UCSD-AML1 (cell line): ENCODE results near the gene TTC13.

Experiments
- DNase-seq: peaks from one replicate; lab custom pipeline; 2025; ENCODE audit not compliant: unreplicated experiment; lab: John Stamatoyannopoulos, UW

TTC13 gene

GRCh38 chr1:230909974-230910754 lies 68.5 kb downstream of the TTC13 start:
- DNase-seq: no peak

- no peak for DNase-seq
Observed at GRCh38 chr1:230907472-230908205, 71.0 kb downstream of the TTC13 start.

- DNase-seq: no peak
Observed at GRCh38 chr1:230906226-230906625, 72.4 kb downstream of the TTC13 start.

- no peak for DNase-seq
Observed at GRCh38 chr1:230905733-230906132, 72.9 kb downstream of the TTC13 start.

DNA sequence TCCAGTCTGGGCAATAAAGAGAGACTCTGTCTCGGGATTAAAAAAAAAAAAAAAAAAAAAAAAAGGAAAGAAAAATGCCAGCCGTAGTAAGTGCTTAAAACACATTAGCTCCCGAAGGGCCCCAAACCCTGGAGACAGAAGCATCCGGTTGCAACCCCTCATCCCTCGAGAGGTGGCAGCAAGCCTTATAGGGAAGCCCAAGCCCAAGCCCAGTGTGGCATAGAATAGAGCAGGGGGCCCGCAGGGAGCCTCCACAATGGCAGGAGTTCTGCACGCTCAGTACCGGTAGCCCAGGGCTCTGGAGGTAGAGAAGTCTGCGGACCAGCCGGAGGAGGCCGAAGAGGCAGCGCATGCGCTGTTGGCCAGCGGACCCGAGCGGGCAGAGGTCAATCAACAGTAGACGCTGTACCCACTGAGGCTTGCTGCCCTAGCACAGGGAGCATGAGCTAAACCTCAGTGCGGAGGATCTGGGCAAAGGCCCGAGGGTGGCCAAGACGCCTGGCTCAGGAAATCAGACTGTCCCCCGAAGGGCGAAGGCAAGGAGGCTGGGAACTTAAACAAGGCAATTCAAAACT lies 76.2 kb downstream of the TTC13 start:
- no peak for DNase-seq

- no peak for DNase-seq
Observed at GRCh38 chr1:230901671-230902070, 77.0 kb downstream of the TTC13 start.

GRCh38 chr1:230900984-230901383 lies 77.7 kb downstream of the TTC13 start:
- no peak for DNase-seq

DNA sequence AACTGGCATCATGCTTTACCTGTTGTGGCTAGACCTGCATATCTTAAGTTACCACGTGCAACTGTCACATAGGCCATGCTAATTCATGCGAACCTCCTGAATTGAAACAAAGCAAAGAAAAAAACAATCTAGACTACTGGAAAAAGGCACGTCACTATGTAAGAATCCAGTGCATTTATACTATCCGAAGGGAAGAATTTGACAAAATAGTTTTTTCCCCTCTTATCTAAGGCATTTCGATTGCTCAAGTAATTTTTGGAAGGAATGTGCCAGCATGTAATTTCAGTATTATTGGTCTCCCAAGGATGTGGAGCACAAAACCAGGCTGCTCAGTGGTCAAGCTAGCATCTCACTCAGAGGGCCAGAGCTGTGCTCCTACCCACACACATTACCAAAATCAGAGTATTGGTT lies 78.8 kb downstream of the TTC13 start:
- no peak for DNase-seq

- no peak for DNase-seq
Observed at GRCh38 chr1:230898748-230899147, 79.9 kb downstream of the TTC13 start.

- DNase-seq: no peak
Observed at GRCh38 chr1:230898144-230898543, 80.5 kb downstream of the TTC13 start.

DNA sequence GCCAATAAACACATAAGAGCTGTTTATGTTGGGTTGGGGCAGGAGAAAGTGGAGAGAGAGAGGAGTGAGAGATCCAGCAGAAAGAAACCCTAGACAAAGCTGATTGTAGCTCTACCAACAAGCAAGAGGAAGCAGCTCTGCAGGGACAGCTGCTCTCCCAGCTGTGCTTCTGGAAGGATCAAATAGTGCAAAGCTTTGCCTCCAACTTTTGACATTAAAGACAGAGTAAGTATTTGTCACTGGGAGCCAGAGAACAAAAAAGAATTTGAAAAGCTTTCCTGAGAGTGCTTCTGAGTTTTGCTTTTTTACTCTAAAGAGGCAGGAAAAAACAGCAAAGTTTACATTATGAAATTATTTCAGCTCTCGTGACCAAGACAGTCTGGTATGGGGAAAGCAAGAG lies 81.9 kb downstream of the TTC13 start:
- DNase-seq: no peak

DNA sequence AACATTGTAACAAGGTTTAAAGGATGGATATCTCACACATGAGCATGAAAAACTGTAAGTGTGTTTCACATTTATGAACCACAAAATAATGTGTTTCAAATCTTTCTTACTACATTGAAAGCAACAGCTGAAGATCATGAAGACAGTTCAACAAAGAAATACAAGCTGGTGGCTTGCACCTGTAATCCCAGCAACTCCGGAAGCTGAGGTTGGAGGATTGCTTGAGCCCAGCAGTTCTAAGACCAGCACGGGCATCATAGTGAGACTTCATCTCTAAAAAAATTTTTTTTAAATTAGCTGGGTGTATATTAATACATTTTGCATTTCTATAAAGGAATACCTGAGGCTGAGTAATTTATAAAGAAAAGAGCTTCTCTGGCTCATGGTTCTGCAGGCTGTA lies 83.2 kb downstream of the TTC13 start:
- DNase-seq: no peak

- no peak for DNase-seq
Observed at GRCh38 chr1:230894664-230895063, 84.0 kb downstream of the TTC13 start.

DNA sequence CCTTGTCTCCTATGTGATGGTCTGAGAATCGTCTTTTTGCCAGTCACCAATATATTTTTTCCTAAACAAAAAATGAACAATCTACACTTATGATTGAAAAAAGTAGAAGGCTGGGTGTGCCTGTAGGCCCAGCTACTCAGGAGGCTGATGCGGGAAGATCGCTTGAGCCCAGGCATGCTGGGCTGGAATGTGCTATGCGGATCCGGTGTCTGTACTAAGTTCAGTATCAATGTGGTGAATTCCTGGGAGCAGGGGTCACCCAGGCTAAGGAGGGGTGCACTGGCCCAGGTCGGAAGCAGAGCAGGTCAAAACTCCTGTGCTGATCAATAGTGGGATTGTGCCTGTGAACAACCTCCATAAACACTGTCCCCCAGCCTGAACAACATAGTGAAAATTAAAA lies 84.6 kb downstream of the TTC13 start:
- DNase-seq: no peak

- DNase-seq: no peak
Observed at GRCh38 chr1:230892018-230892491, 86.6 kb downstream of the TTC13 start.

GRCh38 chr1:230891413-230891812 lies 87.2 kb downstream of the TTC13 start:
- no peak for DNase-seq

DNA sequence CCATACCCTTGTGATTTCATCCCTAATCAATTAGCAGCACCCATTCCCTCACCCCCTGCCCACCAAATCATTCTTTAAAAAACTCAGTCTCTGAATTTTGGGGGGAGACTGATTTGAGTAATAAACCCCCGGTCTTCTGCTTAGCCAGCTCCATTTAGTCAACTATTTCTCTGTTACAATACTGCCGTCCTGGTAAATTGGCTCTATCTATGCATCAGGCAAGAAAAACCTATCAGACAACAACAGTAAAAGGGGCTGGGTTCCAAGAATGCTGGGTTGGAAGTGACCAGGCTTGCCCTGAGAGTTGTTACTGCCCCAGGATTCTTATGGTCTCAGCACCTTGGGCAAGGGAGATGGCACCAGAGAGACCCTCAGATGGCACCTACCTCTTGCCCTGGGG lies 94.0 kb downstream of the TTC13 start:
- DNase-seq: no peak

DNA sequence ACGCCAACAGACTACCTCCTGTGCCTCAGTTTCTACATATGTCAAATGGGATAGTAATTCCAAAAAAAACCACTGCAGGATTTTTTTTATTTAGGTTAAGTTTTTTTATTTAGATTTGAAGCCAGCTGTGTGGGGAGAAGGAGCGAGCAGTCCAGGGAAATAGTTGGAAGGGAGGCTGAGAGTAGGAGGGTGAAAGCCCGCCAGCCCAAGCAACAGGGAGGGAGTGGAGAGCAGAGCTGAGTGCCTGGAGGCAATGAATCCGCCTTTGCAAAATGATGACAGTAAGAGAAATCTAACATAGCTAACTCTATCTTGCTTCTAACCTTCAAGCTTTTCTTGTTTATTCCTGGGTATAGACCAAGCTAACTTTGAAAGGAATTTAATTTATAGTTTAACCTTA lies 94.7 kb downstream of the TTC13 start:
- no peak for DNase-seq

DNA sequence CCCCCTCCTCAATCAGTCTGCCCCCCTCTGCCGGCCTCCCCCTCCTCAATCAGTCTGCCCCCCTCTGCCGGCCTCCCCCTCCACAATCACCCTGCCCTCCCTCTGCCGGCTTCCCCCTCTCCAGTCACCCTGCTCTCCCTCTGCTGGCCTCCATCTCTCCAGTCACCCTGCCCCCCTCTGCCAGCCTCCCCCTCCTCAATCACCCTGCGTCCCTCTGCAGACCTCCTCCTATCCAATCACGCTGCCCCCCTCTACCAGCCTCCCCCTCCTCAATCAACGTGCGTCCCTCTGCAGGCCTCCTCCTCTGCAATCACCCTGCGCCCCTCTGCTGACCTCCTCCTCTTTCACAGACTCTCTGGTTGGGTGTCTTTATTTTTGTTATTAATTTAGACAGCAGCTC lies 98.9 kb downstream of the TTC13 start:
- DNase-seq: no peak

DNA sequence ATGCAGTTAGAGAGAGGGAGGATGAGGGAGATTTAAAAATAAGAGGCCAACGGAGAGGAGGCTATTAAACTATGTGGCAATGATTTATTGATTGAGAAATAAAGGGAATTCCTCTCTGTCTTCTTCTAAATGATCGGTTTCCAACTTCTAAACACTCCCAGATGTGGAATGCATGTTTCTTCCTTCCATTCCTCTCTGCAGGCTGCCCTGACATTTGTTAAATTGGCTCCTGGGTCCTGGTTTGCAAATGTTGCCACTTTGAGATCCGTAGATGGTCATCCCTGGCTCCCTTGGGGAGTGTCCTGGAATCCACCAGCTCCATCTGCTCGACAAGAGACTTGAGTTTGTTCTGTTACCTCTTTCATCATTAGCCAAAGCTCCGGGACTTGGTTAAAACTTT lies 100.1 kb downstream of the TTC13 start:
- DNase-seq: no peak

DNA sequence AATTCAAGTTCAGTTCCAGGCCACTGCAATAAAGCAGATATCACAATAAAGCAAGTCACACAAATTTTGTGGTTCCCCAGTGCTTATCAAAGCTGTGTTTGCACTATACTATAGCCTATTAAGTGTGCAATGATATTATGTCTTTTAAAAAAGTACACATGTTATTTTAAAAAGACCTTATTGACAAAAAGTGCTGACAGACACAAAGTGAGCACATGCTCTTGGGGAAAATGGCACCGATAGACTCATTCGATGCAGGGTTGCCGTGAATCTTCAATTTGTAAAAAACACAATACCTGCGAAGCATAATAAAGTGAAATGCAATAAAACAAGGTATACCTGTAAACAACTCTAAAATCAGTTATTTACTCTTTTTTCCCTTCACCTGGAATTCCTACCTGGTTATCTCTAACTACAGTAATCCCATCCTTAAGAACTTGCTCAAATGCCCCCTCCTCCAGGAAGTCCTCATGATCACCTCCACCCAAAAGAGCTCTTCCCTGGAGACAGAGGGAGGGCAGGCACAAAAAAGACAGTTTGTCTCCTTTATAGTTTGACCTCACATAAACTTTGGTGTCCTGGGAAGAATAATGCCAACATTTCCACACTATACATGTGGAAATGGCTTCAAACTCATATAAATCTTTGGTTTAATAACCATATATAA lies 100.6 kb downstream of the TTC13 start:
- no peak for DNase-seq
